CD4-positive, alpha-beta T cell treated with Interleukin-17A for 1 hour (primary cell): ENCODE results near the gene NPEPPS.
"Not testable (repeated sequence)": the region's sequence is repeated elsewhere in the genome, so short reads cannot be mapped to it uniquely, and the experiment has no call there.

Experiments
- DNase-seq: peaks from one replicate; pipeline ENCODE4 v3.0.0-alpha.2; 2020

Gene NPEPPS

DNA sequence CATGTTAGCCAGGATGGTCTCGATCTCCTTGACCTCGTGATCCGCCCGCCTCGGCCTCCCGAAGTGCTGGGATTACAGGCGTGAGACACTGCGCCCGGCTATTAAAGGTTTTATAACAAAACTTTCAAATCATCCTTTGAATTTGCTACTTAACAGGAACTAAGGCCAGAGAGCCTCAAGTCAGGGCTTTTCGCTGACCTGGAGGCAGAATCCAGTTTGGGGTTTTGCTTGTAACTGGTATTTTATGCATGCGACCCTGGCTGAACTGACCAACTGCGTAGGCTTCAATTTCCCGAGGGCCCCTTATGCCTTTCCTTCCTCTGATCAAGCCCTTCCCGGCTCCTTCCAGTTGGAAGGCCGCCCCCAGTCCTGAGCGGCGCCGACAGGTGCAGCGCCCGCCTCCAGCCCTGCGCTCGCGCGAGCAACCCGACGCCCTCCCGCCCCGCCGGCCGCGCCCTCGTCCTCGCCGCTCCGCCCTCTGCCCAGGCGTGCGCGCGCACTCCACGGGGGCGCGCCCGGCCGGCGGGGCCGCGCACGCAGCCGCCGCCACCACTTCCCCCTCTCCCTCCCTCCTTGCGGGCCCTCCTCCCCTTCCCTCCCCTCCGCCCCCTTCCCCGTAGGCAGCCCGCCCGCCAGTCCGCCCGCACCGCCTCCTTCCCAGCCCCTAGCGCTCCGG, at the start of gene NPEPPS:
Gene NPEPPS (plus strand): TSS at position 552 of the 676 bp plus-strand sequence. CDS start 193 bp downstream, outside the sequence.
- peak; percentile 95 for DNase-seq

GRCh38 chr17:47491841-47492212, 39.1 kb upstream of the NPEPPS start:
- not testable (repeated sequence) for DNase-seq

GRCh38 chr17:47499074-47499473, 31.8 kb upstream of the NPEPPS start:
- DNase-seq: not testable (repeated sequence)

DNA sequence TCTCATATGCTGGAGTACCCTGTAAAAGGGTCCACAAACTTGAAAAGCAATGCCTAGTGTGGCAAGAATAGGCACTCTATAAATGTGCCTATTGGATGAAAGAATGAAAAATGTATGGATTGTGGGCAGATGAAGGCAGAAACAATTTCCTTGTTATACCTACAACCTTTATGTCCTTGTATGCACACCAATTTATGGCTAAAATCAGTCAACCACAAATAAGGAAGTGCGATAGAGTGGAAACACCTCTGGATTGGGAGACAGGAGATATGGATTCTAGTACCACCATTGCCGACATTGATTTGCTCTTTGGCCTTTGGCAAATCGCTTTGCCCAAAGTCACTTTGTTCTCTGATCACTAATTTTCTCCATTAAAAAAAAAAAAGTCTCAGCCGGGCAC, 31.4 kb upstream of the NPEPPS start:
- DNase-seq: not testable (repeated sequence)

DNA sequence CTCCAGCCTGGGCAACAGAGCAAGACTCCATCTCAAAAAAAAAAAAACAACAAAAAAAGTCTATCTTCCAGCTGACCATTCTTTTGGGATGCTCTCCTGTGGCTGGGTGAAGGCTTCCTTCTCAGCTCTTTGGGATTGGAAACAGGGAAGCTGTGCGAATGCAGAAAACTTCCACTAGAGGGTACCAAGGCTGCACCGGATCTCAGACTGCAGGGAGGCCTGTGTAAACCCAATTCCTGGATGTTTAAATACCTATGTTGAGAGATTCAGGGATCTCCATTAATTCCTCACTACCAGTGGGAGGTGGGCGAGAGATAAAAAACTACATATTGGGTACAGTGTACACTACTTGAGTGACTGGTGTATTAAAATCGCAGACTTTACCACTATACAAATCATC, 30.3 kb upstream of the NPEPPS start:
- DNase-seq: not testable (repeated sequence)

DNA sequence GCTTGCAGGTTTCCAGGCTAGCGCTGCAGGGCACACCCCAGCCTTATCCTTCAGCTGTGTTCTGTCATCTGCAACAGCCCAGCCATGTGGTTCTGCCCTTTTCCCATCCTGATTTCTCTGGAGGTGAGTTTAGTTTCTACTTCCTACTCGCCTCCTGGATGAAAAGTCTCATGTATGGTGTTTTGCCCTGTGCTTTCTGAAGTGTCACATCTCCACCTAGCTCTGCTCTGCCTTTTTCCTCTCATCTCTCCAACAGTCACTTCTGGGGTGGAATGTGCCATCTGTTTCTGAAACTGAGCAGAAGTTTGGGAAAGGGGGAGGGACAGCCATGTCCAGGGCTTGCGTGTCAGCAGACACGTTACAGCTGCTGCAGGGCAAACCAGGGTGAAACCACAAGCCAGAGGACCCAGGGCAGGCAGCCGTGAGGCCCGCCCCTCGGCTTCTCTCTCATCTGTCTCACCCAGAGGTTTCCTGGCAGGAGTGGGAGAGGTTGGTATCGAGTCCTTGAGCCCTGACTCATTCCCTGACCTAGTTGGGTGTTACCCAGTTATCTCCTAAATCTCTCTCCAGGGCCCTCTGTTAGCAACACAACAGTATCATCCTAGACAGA, 28.7 kb upstream of the NPEPPS start:
- not testable (repeated sequence) for DNase-seq

DNA sequence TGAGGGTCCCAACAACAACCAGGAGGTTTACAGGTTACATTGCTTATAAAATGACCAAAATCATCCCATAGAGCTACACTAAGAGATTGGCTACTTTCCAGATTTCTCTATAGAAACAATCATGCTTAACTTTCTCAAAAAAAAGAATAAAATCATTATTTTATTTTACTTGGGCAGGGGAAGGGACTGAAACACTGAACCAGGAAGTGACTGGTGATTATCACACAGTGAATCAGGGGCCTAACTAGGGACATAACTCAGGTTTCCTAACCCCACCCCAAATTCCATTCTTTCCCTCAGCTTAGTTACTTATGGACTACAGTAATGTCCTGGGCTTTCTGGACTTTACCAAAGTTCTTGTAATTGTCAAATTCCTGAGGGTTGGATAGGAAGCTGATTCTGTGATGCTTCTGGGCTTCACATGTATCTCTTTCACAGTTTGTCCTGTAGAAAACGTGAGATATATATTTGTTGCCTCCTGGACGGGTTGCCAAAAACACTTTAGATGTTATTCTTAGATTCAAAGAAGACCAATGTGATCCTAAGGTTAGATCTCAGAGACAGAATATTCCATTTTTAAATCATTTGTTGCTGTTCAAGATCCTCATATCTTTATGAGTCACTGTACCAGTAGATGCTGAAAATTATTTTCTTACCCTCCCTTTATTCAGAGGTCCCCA, 28.0 kb upstream of the NPEPPS start:
- DNase-seq: not testable (repeated sequence)

DNA sequence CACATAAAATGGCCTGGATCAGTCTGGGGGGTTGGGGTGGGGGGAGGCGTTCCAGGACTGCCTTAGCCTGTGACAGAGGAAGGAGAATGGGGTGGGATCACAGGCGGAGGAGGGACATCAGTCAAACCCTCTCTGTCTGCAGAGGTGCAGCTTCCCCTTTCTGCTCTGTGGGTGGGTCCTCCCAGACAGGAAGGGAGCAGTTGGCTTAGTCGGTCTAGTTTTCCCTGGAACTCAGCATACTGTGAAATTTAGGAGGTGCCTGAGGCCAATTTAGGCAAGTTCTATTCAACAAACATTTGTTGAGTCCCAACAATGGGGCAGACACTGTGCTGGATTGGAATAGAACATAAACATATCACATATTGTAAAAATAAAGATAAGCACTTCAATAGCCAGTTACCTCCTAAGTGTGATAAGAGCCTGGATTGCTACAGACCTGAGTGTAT, 19.2 kb upstream of the NPEPPS start:
- not testable (repeated sequence) for DNase-seq

DNA sequence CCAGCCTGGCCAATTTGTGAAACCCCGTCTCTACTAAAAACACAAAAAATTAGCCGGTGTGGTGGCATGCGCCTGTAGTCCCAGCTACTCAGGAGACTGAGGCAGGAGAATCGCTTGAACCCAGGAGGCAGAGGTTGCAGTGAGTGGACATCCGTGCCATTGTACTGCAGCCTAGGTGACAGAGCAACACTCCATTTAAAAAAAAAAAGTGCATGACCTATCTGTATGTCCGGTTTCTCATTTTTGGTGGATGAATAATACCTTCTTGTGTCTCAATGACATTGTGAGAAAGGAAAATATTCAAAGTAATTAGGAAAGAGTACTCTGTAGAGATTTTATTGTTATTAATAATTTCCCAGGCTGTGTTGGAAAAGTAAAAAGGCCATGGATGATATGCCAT, 17.6 kb upstream of the NPEPPS start:
- not testable (repeated sequence) for DNase-seq

- not testable (repeated sequence) for DNase-seq
Measured at GRCh38 chr17:47518880-47519279, 12.0 kb upstream of the NPEPPS start.

DNA sequence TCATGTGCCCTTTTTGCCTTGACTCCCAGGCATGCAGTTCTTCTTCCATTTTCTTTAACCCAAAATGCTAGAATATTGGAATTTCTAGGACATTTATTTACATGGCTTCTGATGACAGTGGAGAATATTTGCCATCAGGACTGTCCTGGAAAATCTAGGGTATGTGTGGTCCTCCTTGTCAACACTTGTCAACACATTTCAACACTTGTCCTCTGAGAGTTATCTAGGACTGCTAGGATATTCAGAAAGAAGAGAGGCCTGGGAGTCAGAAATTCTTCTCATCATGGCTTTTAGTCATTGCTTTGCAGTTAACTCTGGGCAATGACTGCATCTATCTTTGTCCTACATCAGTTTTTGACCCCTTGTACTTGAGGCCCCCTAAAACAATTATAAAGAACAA, 11.5 kb upstream of the NPEPPS start:
- DNase-seq: not testable (repeated sequence)

DNA sequence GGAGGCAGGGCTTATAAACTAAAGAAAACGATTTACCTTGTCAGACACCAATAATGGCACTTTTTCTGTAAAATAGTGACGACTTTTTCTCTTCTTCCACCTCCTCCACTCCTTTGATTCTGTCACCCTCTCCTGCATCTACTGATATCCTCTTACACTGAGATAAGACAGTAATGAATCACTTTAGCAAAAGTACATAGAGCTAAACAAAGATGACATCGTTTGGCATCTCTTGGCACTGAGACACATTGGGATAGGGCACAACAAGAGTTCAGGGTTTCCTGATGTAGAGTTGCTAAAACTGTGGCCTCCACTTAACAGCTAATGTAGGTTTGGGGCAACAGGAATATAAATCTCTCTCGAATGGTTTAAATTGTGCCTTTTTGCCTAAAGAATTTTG, 10.6 kb upstream of the NPEPPS start:
- DNase-seq: not testable (repeated sequence)

DNA sequence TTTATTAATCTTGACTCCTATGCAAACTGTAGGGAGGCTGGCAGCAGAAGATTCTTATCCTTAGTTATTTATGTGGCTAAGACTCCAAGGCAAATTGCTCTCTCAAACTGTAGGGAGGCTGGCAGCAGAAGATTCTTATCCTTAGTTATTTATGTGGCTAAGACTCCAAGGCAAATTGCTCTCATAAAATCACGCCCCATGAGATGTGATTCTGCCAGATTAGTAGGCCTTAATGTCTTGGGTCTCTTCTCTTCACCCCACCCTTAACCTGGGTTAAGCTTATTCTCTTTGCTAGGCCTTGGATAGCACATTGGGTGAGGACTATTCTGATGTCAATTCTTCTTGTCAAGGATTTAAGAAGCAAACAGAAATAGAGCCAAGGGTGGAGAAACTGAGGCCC, 9.5 kb upstream of the NPEPPS start:
- not testable (repeated sequence) for DNase-seq

GRCh38 chr17:47522341-47522740, 8.6 kb upstream of the NPEPPS start:
- not testable (repeated sequence) for DNase-seq

- peak; percentile 31 for DNase-seq
Measured at GRCh38 chr17:47531233-47531820, 419 bp downstream of the NPEPPS start.

DNA sequence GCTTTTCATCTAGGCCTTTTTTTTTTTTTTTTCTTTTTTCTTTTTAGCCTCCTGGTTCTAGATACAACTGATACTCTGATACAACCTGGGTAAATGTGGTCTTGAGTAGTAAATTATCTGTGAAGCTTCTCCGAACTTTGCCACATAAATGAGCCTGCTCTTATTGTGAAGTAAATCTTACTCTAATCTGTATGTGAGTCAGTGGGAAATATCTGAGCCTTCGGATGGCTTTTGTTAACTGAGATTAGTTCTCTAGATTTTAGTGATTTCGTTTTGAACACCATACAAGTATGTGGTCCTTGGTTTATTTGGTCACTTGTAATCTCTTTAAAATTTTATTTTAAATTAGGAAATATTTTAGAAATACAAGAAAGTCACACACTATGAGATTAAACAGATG, 8.2 kb downstream of the NPEPPS start:
- DNase-seq: not testable (repeated sequence)

DNA sequence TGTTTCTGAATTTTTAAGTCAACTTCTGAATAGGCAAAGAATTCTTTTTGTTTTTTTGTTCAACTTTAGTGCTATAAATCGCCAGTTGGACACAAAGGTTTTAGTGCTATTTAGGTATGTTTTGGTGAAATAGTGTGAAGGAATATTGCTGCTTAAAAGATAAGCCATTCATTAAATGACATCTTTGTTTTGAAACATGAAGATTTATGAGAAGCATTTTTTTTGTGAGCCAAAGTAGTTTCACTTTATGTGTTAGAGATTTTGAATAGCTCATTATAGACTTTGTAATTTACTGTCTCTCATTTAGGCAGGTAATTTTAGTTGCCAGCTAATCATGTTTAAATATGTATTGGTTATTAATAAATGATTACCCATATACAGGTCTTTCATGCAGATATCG, 10.8 kb downstream of the NPEPPS start:
- DNase-seq: not testable (repeated sequence)

GRCh38 chr17:47544327-47544726, 13.4 kb downstream of the NPEPPS start:
- not testable (repeated sequence) for DNase-seq

GRCh38 chr17:47554733-47555132, 23.8 kb downstream of the NPEPPS start:
- DNase-seq: not testable (repeated sequence)

- DNase-seq: not testable (repeated sequence)
Measured at GRCh38 chr17:47556108-47556507, 25.2 kb downstream of the NPEPPS start.

DNA sequence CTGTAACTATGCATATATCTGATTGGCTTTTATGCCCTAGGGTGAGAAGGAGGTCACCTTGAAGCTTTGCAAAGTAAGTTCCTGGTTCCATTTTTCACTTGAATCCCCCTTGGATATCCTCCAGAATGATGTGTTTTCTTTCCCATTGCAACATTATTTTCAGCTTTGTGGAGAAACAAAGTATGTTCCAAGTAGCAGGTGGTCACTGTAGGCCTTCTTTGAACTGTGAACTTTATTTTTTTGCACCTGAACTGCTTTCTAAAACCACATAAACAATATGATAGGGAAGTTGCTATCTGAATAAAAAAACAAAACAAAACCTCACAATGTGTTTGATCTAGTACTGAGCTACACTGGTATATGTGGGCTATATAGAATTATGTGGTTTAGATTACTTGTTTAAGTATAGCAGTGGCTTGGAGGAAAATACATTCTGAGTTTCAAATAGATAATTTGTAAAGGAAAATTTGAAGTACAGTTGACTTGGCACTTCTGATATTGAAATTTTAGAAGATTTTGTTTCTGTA, 29.7 kb downstream of the NPEPPS start:
- DNase-seq: not testable (repeated sequence)

GRCh38 chr17:47561698-47562405, 30.9 kb downstream of the NPEPPS start:
- not testable (repeated sequence) for DNase-seq

DNA sequence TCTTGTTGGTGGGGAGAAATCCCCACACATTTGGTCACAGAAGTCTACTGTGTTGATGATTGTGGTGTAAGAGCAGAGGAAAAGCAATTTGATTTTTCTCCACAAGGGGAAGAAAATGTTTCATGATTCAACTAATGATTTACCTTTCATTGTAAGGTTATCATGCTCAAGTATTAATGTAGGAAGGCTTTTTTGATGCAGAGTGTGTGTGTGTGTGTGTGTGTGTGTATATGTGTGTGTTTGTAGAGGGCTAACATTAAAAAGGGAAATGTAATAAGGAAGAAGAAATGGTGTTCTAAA, 31.4 kb downstream of the NPEPPS start:
- not testable (repeated sequence) for DNase-seq
